Measurements from ENCODE around the gene PARP12. TPM values are rescaled to one million over a fixed set of nuclear protein-coding genes. Genes with fewer than 3 reads are reported as not detected.

The PARP12 gene
- total RNA-seq, 2 donors from 2014 or later: 21.9 to 46.4 TPM

GRCh38 chr7:140079121-140079536, 16.4 kb upstream of the PARP12 start:
- WGBS: 49% methylated on average over 6 of the region's 6 CpGs
- no peak overlapping the region for H3K4me3 ChIP-seq
- intact Hi-C loops (cut with DNase I): no loop called here
- H3K4me1 ChIP-seq (replicated peaks): no peaks in the 10 kb centered on the region
- DNase-seq (ENCODE audit: low spot score): no peak
- H3K36me3 ChIP-seq: no peaks in the 10 kb centered on the region
- TF ChIP-seq POLR2A (IDR thresholded peaks at IDR 0.05) (no peak), CTCF (IDR thresholded peaks at IDR 0.05) (no peak), POLR2AphosphoS5 (IDR thresholded peaks at IDR 0.05) (no peak)
- no peaks in the 10 kb centered on the region for H3K9me3 ChIP-seq
- no peaks in the 10 kb centered on the region for H3K27me3 ChIP-seq (replicated peaks; ENCODE audit: insufficient read depth)
- H3K27ac ChIP-seq: no peak overlapping the region

GRCh38 chr7:140078392-140078791, 15.6 kb upstream of the PARP12 start:
- H3K4me3 ChIP-seq: no peak overlapping the region
- H3K4me1 ChIP-seq (replicated peaks): no peaks in the 10 kb centered on the region
- 84% methylated on average over 13 of the region's 13 CpGs for WGBS
- no peaks in the 10 kb centered on the region for H3K27me3 ChIP-seq (replicated peaks; ENCODE audit: insufficient read depth)
- no peak for DNase-seq (ENCODE audit: low spot score)
- intact Hi-C loops (cut with DNase I): no loop called here
- no peak overlapping the region for H3K27ac ChIP-seq
- no peaks in the 10 kb centered on the region for H3K9me3 ChIP-seq
- TF ChIP-seq POLR2AphosphoS5 (IDR thresholded peaks at IDR 0.05) (no peak), CTCF (IDR thresholded peaks at IDR 0.05) (no peak), POLR2A (IDR thresholded peaks at IDR 0.05) (no peak)
- no peaks in the 10 kb centered on the region for H3K36me3 ChIP-seq

- WGBS: 83% methylated on average over 6 of the region's 6 CpGs
- no peaks in the 10 kb centered on the region for H3K36me3 ChIP-seq
- intact Hi-C loops (cut with DNase I): no loop called here
- H3K27ac ChIP-seq: no peak overlapping the region
- H3K4me1 ChIP-seq (replicated peaks): no peaks in the 10 kb centered on the region
- no peak for TF ChIP-seq POLR2AphosphoS5 (IDR thresholded peaks at IDR 0.05)
- no peak for TF ChIP-seq POLR2A (IDR thresholded peaks at IDR 0.05)
- TF ChIP-seq CTCF (IDR thresholded peaks at IDR 0.05): no peak
- H3K27me3 ChIP-seq (replicated peaks; ENCODE audit: insufficient read depth): no peaks in the 10 kb centered on the region
- DNase-seq (ENCODE audit: low spot score): no peak
- no peaks in the 10 kb centered on the region for H3K9me3 ChIP-seq
- H3K4me3 ChIP-seq: no peak overlapping the region
Measured at GRCh38 chr7:140074780-140075179, 12.0 kb upstream of the PARP12 start.

- no peak for TF ChIP-seq POLR2AphosphoS5 (IDR thresholded peaks at IDR 0.05)
- TF ChIP-seq CTCF (IDR thresholded peaks at IDR 0.05): no peak
- TF ChIP-seq POLR2A (IDR thresholded peaks at IDR 0.05): no peak
- Histone ChIP-seq H3K27ac (no peak overlapping the region), H3K4me1 (replicated peaks) (no peaks in the 10 kb centered on the region), H3K9me3 (no peaks in the 10 kb centered on the region), H3K27me3 (replicated peaks; ENCODE audit: insufficient read depth) (no peaks in the 10 kb centered on the region), H3K4me3 (no peak overlapping the region), H3K36me3 (no peaks in the 10 kb centered on the region)
- DNase-seq (ENCODE audit: low spot score): no peak
- intact Hi-C loops (cut with DNase I): no loop called here
Measured at GRCh38 chr7:140070546-140070945, 7.8 kb upstream of the PARP12 start.

GRCh38 chr7:140069298-140069949, 6.7 kb upstream of the PARP12 start:
- 94% methylated on average over 4 of the region's 4 CpGs for WGBS
- H3K36me3 ChIP-seq: no peaks in the 10 kb centered on the region

More at GRCh38 chr7:140069298-140069949, 6.7 kb upstream of the PARP12 start:
- intact Hi-C loops (cut with DNase I): loop anchor here (10.0 kb wide), 1 partner anchor 705 kb away; no protein-coding TSS in a partner anchor
- TF ChIP-seq POLR2AphosphoS5 (IDR thresholded peaks at IDR 0.05) (no peak), CTCF (IDR thresholded peaks at IDR 0.05) (no peak), POLR2A (IDR thresholded peaks at IDR 0.05) (no peak)
- H3K27ac ChIP-seq: no peak overlapping the region
- no peaks in the 10 kb centered on the region for H3K9me3 ChIP-seq
- DNase-seq (ENCODE audit: low spot score): no peak
- H3K4me1 ChIP-seq (replicated peaks): no peaks in the 10 kb centered on the region
- H3K27me3 ChIP-seq (replicated peaks; ENCODE audit: insufficient read depth): no peaks in the 10 kb centered on the region
- no peak overlapping the region for H3K4me3 ChIP-seq

All from prostate gland (tissue), 2 donors.